Effector CD4-positive, alpha-beta T cell (primary cell): ENCODE measurements around the gene HTR1D. TPM values are rescaled to one million over a fixed set of nuclear protein-coding genes. Genes with fewer than 3 reads are reported as not detected.
"Not testable (repeated sequence)": the region's sequence is repeated elsewhere in the genome, so short reads cannot be mapped to it uniquely, and the experiment has no call there.

ENCODE experiments used
- DNase-seq: peaks from one replicate; pipeline ENCODE4 v3.0.0-alpha.2; 2020
- total RNA-seq: gene quantifications from one replicate; lab custom pipeline; 2026; lab: John Stamatoyannopoulos, UW

Gene HTR1D
- total RNA-seq, result not detected

DNA sequence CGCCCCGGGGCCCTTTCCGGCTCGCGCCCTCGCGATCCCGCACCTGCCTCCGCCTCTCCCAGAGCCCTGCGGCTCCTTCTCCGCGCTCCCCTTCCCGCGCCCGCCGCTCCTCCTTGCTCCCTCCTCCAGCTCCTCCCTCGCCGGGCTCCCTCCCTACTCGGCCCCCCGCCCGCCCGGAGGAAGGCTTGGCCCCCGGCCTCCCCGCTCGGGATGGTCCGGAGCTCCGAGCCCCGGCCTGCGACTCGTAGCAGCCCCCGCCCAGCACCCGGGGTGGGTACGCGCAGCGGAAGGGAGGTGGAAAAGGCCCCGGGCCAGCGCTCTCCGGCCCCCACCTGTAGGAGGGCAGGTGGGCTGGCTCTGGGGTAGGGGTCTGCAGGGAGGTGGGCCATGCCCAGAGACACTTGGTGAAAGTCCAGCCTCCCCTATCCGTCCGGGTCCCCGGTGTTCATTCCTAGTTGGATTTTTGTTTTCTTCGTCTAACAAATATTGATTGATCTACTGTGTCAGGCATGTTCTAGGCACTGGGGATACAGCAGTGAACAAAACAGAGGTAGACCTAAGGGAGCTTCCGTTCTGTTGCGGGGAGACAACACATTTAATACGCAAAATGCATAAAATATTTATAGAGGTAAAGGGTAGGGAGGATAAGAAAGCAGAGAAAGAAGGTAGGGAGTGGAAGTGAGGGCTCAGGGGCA, at the start of gene HTR1D:
Gene HTR1D (minus strand): TSS at position 82 of the 695 bp plus-strand sequence. CDS start 23,283 bp downstream, outside the sequence.
- no peak for DNase-seq

DNA sequence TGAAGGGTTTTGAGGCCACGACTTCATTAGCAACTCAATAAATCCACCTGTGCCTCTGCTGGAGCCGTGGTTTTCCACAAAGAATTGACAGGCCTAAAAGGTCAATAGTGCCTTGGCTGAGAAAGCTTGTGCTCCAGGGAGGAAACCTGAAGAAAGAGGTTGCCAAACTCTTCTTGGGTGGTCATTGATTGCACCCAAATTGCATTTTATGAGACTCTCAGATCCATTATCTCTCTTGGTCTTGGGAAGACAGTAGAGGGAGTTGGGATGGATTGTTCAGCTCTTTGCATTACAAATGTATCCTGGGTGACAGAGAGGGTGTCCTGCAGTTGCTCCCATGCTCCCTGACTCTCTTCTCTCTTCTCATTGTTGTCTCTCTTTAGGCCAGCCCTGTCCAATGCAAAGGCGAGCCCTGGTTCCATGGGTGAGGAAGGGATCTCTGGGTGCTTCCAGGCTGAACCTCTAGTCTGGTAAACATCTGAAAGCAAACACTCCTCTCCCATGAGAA, 46.1 kb upstream of the HTR1D start:
- DNase-seq, result no peak

DNA sequence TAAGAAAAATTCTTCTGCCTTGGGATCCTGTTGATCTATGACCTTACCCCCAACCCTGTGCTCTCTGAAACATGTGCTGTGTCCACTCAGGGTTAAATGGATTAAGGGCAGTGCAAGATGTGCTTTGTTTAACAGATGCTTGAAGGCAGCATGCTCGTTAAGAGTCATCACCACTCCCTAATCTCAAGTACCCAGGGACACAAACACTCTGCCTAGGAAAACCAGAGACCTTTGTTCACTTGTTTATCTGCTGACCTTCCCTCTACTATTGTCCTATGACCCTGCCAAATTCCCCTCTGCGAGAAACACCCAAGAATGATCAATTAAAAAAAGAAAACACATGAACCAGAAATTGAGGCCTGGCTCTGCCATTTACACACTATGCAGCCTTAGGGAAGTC, 40.8 kb upstream of the HTR1D start:
- DNase-seq, result not testable (repeated sequence)

DNA sequence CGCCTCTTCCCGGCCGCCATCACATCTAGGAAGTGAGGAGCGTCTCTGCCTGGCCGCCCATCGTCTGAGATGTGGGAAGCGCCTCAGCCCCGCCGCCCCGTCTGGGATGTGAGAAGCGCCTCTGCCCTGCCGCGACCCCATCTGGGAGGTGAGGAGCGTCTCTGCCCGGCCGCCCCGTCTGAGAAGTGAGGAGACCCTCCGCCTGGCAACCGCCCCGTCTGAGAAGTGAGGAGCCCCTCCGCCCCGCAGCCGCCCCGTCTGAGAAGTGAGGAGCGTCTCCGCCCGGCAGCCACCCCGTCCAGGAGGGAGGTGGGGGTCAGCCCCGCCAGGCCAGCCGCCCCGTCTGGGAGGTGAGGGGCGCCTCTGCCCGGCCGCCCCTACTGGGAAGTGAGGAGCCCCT, 40.1 kb upstream of the HTR1D start:
- not testable (repeated sequence) for DNase-seq

- no peak for DNase-seq
Observed at GRCh38 chr1:23254584-23254983, 37.3 kb upstream of the HTR1D start.

GRCh38 chr1:23251812-23252211, 34.5 kb upstream of the HTR1D start:
- DNase-seq, result no peak

DNA sequence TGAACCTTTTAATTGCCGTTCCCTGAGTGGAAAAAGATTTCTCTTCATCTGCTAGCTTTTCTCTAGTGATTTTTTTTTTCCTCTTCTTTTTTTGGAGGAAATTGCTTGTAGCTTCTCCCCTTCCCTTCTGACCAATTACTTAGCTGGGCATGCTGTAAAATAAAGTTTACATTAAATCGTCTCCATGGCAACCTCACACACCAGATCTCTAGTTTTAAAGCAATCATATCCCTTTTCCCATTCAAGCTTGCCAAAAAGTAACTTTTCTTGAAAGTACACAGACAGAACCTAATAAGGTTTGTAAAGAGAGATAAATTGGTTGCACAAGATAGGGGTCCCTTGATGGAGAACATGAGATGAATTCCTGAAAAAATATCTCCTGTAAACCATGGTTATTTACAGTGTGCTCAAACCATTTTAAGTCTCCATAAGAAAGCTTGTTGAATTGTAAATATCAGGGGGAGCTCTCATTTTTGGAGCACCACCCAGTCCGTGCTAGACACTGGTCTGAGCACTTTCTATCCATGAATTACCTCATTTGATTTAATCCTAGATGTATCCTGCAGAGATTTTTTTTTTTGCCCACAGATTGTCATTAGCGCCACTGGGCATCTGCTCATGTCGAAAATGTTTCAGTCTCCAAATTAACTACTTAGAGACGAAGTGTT, 32.6 kb upstream of the HTR1D start:
- no peak for DNase-seq

- DNase-seq, result no peak
Observed at GRCh38 chr1:23247276-23247675, 30.0 kb upstream of the HTR1D start.

- DNase-seq, result no peak
Observed at GRCh38 chr1:23246274-23246673, 29.0 kb upstream of the HTR1D start.

DNA sequence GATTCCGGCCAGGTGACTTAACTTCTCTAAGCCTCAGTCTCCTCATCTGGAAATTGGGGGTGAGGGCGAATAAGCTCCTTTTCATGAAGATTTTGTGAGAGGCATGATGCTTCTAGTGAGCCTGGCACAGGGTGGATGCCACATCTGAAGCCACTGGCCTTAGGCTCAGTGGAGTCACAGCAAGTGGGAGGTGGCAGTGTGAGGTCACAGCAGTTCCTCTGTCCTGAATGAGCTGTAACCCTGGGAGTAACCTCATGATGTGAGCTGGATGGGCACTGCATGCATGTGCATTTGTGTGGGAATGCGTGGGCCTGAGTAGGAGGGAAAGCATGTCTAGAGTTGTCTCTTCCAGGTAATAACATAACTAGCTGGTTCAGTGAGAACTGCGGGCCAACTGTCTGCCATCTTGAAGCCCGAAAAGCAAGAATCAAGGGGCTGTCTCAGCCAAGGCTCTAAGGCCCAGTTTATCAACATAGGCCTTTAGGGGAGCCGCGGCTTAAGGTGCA, 27.0 kb upstream of the HTR1D start:
- DNase-seq, result no peak

GRCh38 chr1:23242414-23242813, 25.1 kb upstream of the HTR1D start:
- no peak for DNase-seq

DNA sequence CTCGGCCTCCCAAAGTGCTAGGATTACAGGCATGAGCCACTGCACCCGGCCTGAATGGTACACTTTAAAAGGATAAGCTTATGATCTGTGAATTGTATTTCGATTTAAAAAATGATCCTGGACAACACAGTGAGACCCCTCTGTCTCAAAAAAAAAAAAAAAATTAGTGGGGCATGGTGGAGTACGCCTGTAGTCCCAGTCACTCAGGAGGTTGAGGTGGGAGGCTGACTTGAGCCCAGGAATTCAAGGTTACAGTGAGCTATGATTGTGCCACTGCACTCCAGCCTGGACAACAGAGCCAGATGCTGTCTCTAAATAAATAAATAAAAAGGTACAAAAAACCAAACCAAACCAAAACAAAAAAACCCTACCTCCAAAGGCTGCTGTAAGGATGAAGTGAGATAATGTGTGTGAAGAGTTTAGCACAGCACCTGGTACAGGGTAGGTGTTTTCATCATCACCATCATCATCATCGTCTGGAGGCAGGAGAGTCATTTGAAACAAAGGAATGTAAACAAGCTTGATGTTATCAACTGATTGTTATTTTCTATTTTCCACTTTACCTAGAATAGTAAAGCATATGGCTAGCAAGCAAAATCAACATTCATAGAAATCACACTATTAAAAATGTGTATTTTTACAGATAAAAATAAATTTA, 22.5 kb upstream of the HTR1D start:
- no peak for DNase-seq

DNA sequence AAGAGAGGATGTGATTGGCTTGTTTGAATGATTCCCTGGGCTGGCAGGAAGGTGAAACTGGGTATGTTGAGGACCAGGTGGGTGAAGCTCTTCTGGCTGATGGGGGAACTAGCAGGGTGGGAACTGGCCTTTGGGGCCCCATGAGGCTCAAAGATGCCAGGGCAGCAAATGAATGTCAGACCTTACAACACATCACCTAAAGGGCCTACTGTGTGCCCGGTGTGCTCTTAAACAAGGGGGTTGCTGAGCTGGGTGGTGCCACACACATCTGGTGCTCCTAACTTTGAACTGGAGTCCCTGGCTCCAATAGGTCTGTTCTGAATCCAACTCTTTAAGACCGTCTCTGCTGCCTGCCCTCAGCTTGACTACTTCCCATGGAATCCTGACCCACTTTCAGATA, 21.3 kb upstream of the HTR1D start:
- no peak for DNase-seq

- DNase-seq, result no peak
Observed at GRCh38 chr1:23237508-23237907, 20.2 kb upstream of the HTR1D start.

DNA sequence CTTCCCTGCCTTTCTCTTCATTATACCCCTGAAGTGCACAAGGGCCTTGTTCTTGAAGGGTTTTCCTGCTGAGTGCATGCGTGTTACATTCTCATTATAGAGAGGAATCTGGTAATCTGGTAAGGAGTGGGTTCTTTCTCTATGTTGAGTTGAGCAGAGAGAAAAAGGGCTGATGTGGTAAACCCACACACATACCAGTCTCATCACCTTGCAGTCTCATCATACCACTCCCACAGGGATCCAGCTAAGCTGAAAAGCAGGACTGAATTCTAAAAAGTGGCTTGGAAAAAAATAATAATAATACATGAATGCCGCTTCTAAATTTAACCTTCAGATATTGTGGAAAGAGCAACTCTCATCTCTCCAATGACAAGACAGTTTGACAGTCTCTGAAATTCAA, 10.5 kb upstream of the HTR1D start:
- DNase-seq, result no peak

- no peak for DNase-seq
Observed at GRCh38 chr1:23224739-23225648, 7.7 kb upstream of the HTR1D start.

GRCh38 chr1:23223963-23224362, 6.7 kb upstream of the HTR1D start:
- DNase-seq, result not testable (repeated sequence)

- not testable (repeated sequence) for DNase-seq
Observed at GRCh38 chr1:23223490-23223951, 6.2 kb upstream of the HTR1D start.

GRCh38 chr1:23222742-23223141, 5.4 kb upstream of the HTR1D start:
- DNase-seq, result no peak

DNA sequence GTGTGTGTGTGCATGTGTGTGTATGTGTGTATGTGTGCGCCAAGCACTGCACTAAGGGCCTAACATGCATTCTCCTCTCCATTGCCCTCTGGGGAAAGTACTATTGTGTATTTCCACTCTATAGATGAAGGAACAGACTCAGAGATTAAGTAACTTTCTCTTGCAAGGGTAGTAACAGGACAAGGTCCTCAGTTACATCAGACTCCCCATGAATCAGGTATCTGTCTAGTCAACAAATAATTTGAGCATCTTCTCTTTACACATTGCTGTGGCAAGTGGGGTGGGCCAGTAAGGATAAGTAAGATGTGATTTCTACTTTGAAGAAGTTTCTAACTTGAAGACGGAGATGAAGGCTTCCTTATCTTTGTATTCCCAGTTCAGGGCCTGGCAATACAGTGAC, 5.0 kb upstream of the HTR1D start:
- no peak for DNase-seq

DNA sequence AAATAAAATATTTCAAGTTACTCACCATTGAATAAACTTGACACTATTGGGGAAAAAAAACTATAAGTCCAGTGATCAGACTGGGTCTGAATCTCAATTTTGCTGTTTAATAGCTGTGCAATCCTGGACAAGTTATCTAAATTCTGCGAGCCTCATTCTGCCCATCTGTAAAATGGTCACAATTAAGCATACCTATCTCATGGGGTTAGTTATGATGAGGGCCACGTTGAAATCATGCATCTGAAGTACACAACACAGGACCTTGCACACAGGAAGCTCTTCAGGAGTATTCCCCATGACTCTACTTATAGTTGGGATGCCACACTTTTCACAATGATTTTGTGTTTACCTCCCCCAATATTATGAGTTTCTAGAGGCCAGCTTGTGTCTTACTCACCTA, 3.8 kb upstream of the HTR1D start:
- no peak for DNase-seq

GRCh38 chr1:23216771-23217420, 406 bp downstream of the HTR1D start:
- peak; percentile 20 for DNase-seq
